ENCODE data around the gene SEC14L1. TPM values are rescaled to one million over a fixed set of nuclear protein-coding genes. Genes with fewer than 3 reads are reported as not detected.
A peak's percentile ranks its signal among the peaks of the same experiment; 100 is the strongest.

Gene SEC14L1
- total RNA-seq, 1 experiment from 2014 or later: 81.0 TPM

DNA sequence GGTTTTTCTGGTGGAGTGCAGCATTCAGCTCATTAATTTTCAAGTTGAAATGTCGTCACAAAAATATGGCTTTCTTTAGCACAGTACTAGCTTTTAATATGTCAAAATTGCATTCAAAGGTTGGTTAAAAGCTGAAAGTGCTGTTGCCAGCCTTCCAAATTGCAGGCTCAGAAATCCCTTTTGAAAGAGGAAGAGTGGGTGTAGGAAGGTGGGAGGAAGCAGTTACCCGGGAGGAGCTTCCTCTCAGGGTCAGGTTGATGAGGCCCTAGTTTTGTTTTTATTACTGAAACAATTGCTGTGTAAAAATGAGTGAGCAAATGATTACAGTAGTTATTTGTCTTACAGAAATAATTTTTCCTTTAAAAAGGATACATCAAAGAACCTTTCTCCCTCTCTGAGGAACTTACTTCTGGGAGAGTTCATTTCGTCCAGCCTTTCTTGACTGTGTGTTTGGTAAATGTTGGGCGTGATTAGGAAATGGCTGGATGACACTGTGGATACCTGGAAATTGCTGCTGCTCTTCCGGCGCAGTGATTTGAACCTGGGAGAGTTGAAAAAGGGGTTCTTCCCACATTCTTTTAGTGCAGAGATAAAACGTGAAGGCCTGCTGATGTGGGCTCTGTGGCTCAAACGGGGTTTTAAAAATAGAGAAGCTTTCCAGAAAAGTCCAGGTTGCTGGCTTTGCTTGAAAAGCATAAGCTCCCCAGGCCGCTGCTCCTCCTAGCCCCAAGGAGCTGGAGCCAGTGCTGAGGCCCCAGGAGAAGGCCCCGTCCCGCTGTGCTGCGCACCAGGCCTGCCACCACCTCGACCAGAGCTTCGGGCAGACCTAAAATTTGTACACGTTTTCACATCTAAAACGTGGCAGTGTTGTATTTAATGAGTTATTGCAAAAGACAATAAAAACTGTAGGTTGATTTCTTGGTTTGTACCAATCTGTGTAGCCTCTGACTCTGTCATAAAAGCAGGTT, 41.7 kb downstream of the SEC14L1 start:
- peaks cover 11% of the 10 kb centered on the region for H3K4me1 Mint-ChIP-seq
- POLR2A ChIA-PET: interaction anchor here (0.6 kb wide), 1 partner anchor 173 kb away, joined by 5 read pairs; no protein-coding TSS in a partner anchor
- peak overlapping the region; percentile 61 for H3K27ac Mint-ChIP-seq
- DNase-seq (ENCODE audit: low spot score): no peak
- no peak overlapping the region for H3K4me3 Mint-ChIP-seq
- H3K36me3 Mint-ChIP-seq: no peaks in the 10 kb centered on the region
- CTCF ChIA-PET: interaction anchor here (0.7 to 2.4 kb wide), 7 partner anchors 32 to 501 kb away, joined by 3 to 13 read pairs (median 3); no protein-coding TSS in a partner anchor
- no peaks in the 10 kb centered on the region for H3K9me3 Mint-ChIP-seq
- no peak for TF ChIP-seq ZNF138 (CRISPR knock-in tag; conservative IDR thresholded peaks at IDR 0.05)
- TF ChIP-seq ZNF671 (CRISPR knock-in tag; IDR thresholded peaks at IDR 0.05): no peak
- TF ChIP-seq, protein P1, sequence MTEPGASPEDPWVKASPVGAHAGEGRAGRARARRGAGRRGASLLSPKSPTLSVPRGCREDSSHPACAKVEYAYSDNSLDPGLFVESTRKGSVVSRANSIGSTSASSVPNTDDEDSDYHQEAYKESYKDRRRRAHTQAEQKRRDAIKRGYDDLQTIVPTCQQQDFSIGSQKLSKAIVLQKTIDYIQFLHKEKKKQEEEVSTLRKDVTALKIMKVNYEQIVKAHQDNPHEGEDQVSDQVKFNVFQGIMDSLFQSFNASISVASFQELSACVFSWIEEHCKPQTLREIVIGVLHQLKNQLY (CRISPR knock-in tag; IDR thresholded peaks at IDR 0.05): no peak
- TF ChIP-seq FOXK1 (CRISPR knock-in tag; IDR thresholded peaks at IDR 0.05): no peak
- TF ChIP-seq, protein P2, sequence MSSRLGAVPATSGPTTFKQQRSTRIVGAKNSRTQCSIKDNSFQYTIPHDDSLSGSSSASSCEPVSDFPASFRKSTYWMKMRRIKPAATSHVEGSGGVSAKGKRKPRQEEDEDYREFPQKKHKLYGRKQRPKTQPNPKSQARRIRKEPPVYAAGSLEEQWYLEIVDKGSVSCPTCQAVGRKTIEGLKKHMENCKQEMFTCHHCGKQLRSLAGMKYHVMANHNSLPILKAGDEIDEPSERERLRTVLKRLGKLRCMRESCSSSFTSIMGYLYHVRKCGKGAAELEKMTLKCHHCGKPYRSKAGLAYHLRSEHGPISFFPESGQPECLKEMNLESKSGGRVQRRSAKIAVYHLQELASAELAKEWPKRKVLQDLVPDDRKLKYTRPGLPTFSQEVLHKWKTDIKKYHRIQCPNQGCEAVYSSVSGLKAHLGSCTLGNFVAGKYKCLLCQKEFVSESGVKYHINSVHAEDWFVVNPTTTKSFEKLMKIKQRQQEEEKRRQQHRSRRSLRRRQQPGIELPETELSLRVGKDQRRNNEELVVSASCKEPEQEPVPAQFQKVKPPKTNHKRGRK (CRISPR knock-in tag; IDR thresholded peaks at IDR 0.05; ENCODE audit: borderline replicate concordance): no peak
- TF ChIP-seq EMX1 (CRISPR knock-in tag; IDR thresholded peaks at IDR 0.05): no peak
- TF ChIP-seq TP53 (CRISPR knock-in tag; IDR thresholded peaks at IDR 0.05): no peak
- TF ChIP-seq, protein P3, sequence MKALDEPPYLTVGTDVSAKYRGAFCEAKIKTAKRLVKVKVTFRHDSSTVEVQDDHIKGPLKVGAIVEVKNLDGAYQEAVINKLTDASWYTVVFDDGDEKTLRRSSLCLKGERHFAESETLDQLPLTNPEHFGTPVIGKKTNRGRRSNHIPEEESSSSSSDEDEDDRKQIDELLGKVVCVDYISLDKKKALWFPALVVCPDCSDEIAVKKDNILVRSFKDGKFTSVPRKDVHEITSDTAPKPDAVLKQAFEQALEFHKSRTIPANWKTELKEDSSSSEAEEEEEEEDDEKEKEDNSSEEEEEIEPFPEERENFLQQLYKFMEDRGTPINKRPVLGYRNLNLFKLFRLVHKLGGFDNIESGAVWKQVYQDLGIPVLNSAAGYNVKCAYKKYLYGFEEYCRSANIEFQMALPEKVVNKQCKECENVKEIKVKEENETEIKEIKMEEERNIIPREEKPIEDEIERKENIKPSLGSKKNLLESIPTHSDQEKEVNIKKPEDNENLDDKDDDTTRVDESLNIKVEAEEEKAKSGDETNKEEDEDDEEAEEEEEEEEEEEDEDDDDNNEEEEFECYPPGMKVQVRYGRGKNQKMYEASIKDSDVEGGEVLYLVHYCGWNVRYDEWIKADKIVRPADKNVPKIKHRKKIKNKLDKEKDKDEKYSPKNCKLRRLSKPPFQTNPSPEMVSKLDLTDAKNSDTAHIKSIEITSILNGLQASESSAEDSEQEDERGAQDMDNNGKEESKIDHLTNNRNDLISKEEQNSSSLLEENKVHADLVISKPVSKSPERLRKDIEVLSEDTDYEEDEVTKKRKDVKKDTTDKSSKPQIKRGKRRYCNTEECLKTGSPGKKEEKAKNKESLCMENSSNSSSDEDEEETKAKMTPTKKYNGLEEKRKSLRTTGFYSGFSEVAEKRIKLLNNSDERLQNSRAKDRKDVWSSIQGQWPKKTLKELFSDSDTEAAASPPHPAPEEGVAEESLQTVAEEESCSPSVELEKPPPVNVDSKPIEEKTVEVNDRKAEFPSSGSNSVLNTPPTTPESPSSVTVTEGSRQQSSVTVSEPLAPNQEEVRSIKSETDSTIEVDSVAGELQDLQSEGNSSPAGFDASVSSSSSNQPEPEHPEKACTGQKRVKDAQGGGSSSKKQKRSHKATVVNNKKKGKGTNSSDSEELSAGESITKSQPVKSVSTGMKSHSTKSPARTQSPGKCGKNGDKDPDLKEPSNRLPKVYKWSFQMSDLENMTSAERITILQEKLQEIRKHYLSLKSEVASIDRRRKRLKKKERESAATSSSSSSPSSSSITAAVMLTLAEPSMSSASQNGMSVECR (CRISPR knock-in tag; IDR thresholded peaks at IDR 0.05; ENCODE audit: borderline replicate concordance): no peak
- TF ChIP-seq TEAD4 (CRISPR knock-in tag; IDR thresholded peaks at IDR 0.05): no peak
- TF ChIP-seq, protein P4, sequence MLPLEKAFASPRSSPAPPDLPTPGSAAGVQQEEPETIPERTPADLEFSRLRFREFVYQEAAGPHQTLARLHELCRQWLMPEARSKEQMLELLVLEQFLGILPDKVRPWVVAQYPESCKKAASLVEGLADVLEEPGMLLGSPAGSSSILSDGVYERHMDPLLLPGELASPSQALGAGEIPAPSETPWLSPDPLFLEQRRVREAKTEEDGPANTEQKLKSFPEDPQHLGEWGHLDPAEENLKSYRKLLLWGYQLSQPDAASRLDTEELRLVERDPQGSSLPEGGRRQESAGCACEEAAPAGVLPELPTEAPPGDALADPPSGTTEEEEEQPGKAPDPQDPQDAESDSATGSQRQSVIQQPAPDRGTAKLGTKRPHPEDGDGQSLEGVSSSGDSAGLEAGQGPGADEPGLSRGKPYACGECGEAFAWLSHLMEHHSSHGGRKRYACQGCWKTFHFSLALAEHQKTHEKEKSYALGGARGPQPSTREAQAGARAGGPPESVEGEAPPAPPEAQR (CRISPR knock-in tag; IDR thresholded peaks at IDR 0.05): no peak
- TF ChIP-seq, protein P5, sequence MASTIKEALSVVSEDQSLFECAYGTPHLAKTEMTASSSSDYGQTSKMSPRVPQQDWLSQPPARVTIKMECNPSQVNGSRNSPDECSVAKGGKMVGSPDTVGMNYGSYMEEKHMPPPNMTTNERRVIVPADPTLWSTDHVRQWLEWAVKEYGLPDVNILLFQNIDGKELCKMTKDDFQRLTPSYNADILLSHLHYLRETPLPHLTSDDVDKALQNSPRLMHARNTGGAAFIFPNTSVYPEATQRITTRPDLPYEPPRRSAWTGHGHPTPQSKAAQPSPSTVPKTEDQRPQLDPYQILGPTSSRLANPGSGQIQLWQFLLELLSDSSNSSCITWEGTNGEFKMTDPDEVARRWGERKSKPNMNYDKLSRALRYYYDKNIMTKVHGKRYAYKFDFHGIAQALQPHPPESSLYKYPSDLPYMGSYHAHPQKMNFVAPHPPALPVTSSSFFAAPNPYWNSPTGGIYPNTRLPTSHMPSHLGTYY (CRISPR knock-in tag; IDR thresholded peaks at IDR 0.05): no peak
- TF ChIP-seq GRHL2 (CRISPR knock-in tag; IDR thresholded peaks at IDR 0.05; ENCODE audit: insufficient replicate concordance, severe bottlenecking): no peak
- H3K27me3 Mint-ChIP-seq (ENCODE audit: low read depth): no peaks in the 10 kb centered on the region
- ATAC-seq: no peak

DNA sequence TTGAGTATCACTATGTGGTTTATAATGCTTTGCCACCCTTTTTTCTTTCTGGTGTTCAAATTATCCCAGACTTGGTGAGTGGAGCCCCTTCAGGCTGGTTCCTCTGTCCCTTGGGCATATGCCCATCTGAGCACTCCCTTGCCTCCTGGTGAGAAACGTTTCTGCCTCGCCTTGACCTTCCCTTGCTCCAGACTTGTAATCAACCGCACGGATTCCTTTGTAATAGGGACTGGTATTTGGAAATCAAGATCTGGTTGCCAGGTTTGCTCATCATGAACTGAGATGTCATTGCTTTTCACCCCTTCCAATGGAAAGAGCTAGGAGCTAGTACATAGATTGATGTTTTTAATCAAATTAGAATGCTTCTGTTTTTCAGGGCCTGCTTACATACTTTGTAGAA, 43.7 kb downstream of the SEC14L1 start:
- no peak overlapping the region for H3K4me3 Mint-ChIP-seq
- POLR2A ChIA-PET: no interaction called here

More for the DNA sequence above, 43.7 kb downstream of the SEC14L1 start:
- CTCF ChIA-PET: interaction anchor here (1.6 kb wide), 1 partner anchor 128 kb away, joined by 7 read pairs; no protein-coding TSS in a partner anchor
- Mint-ChIP-seq H3K36me3 (no peaks in the 10 kb centered on the region), H3K27me3 (ENCODE audit: low read depth) (no peaks in the 10 kb centered on the region), H3K9me3 (no peaks in the 10 kb centered on the region), H3K27ac (no peak overlapping the region), H3K4me1 (peaks cover 20% of the 10 kb centered on the region)
- TF ChIP-seq, protein P6, sequence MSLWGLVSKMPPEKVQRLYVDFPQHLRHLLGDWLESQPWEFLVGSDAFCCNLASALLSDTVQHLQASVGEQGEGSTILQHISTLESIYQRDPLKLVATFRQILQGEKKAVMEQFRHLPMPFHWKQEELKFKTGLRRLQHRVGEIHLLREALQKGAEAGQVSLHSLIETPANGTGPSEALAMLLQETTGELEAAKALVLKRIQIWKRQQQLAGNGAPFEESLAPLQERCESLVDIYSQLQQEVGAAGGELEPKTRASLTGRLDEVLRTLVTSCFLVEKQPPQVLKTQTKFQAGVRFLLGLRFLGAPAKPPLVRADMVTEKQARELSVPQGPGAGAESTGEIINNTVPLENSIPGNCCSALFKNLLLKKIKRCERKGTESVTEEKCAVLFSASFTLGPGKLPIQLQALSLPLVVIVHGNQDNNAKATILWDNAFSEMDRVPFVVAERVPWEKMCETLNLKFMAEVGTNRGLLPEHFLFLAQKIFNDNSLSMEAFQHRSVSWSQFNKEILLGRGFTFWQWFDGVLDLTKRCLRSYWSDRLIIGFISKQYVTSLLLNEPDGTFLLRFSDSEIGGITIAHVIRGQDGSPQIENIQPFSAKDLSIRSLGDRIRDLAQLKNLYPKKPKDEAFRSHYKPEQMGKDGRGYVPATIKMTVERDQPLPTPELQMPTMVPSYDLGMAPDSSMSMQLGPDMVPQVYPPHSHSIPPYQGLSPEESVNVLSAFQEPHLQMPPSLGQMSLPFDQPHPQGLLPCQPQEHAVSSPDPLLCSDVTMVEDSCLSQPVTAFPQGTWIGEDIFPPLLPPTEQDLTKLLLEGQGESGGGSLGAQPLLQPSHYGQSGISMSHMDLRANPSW (CRISPR knock-in tag; conservative IDR thresholded peaks at IDR 0.05; ENCODE audit: low read depth): no peak
- TF ChIP-seq RORB (CRISPR knock-in tag; IDR thresholded peaks at IDR 0.05) (no peak), NR1H2 (CRISPR knock-in tag; IDR thresholded peaks at IDR 0.05) (no peak), ZNF138 (CRISPR knock-in tag; conservative IDR thresholded peaks at IDR 0.05) (no peak), FOXP1 (CRISPR knock-in tag; IDR thresholded peaks at IDR 0.05; ENCODE audit: borderline replicate concordance) (no peak), ZNF219 (CRISPR knock-in tag; IDR thresholded peaks at IDR 0.05; ENCODE audit: borderline replicate concordance) (no peak)
- DNase-seq (ENCODE audit: low spot score) (no peak), ATAC-seq (no peak)

All from WTC11 (cell line).